Right lobe of liver (tissue), 6 donors: ENCODE measurements around the gene NDUFS3. TPM values are rescaled to one million over a fixed set of nuclear protein-coding genes. Genes with fewer than 3 reads are reported as not detected.
A peak's percentile ranks its signal among the peaks of the same experiment; 100 is the strongest.

ENCODE experiments used
- ATAC-seq, 4 donors: fragments of 200-7000 bp; cut with Tn5 transposase; one replicate each; pipeline ENCODE4 v1.9.1; 2020; ENCODE audit warnings: mild to moderate bottlenecking in 4 of 4, moderate library complexity in 4 of 4
- DNase-seq, 3 donors: peaks; one replicate each; pipeline ENCODE4 v3.0.0-alpha.2; 2020
- H3K27ac ChIP-seq, 3 donors: fragments of 200-600 bp; one replicate each; pipeline ENCODE4 v1.8.0; 2022
- H3K27me3 ChIP-seq, 2 donors: fragments of 200-600 bp; one replicate each; pipeline ENCODE4 v1.8.0; 2022
- H3K36me3 ChIP-seq, 4 donors: fragments of 200-600 bp; sonication (generic) in 1 of 4; one replicate each; pipeline versions ENCODE4 v1.5.1 to v1.8.0; 2017 to 2022; ENCODE audit warnings: control low read depth in 1 of 4
- H3K4me1 ChIP-seq, 4 donors: fragments of 200-600 bp; sonication (generic) in 1 of 4; one replicate each; pipeline versions ENCODE4 v1.5.1 to v1.8.0; 2017 to 2022; ENCODE audit warnings: control low read depth in 1 of 4
- H3K4me3 ChIP-seq, 3 donors: fragments of 200-600 bp; one replicate each; pipeline ENCODE4 v1.8.0; 2022
- H3K9me3 ChIP-seq, 4 donors: fragments of 200-600 bp; sonication (generic) in 1 of 4; one replicate each; pipeline versions ENCODE4 v1.5.1 to v1.8.0; 2017 to 2022; ENCODE audit warnings: control low read depth in 1 of 4
- CTCF ChIP-seq, 4 donors: fragments of 200-600 bp in 3 of 4; fragments of 450-650 bp in 1 of 4; IDR thresholded peaks; one replicate each; pipeline versions ENCODE4 v1.5.1 to v1.8.0; 2016 to 2022; ENCODE audit warnings: antibody characterized with exemption in 4 of 4, mild to moderate bottlenecking in 2 of 4
- POLR2A ChIP-seq: fragments of 450-650 bp; IDR thresholded peaks from one replicate; pipeline ENCODE4 v1.6.1; 2017; ENCODE audit warnings: antibody characterized with exemption, mild to moderate bottlenecking
- WGBS: methylation state at CpG from one replicate; pipeline ENCODE4 v1.1.6; 2018; ENCODE audit warnings: low coverage, low lambda C conversion rate; ENCODE audit not compliant: insufficient coverage; ENCODE audit errors: missing lambda C conversion rate; 5-methylcytosine and 5-hydroxymethylcytosine counted together
- intact Hi-C, 2 donors: fragments of 100-400 bp; cut with DNase I; formaldehyde crosslinking; loops; one replicate each; pipeline versions ENCODE4 v1.11.2 to v1.14.1; 2022
- total RNA-seq, 6 experiments: library from RNA; depleted of rRNA in 2 of 6; stranded (reverse); fragments of >200 nt in 2 of 6; fragmentation: NEBNext Ultra II Directional in 3 of 6; extraction: Animal tissue kit (Norgen Biotek cat#: 25700) in 3 of 6; gene quantifications; one replicate each; pipeline versions ENCODE4 v1.1.0 to v1.2.4, GENCODE V29; 2016 to 2023
- donor health status: DM: no; HTN: yes; CAD: no.
- donor health status: DM: no; HTN: no; CAD: no.
- donor health status: DM: no; HTN: no; CAD: no.
- donor health status: DM: no; HTN: yes; CAD: no.
- donor health status: DM: no; HTN: yes; CAD: no.

Gene NDUFS3
- total RNA-seq, 6 experiments from 2014 or later: 53.3 to 64.1 (median 58.2) TPM

GRCh38 chr11:47593934-47594855, 15.3 kb downstream of the NDUFS3 start, which contains the start of gene C1QTNF4:
C1QTNF4 (minus strand) TSS chr11:47594411; CDS start chr11:47590810, 3,601 bp downstream.
- no peaks in the 10 kb centered on the region for H3K36me3 ChIP-seq
- ATAC-seq (peak in 1 of 4 donors; percentile 21), DNase-seq (no peak)
- peaks cover 0 to 9% of the 10 kb centered on the region in 2 donors for H3K27me3 ChIP-seq
- TF ChIP-seq POLR2A (no peak), CTCF (IDR thresholded peaks at IDR 0.05) (no peak)
- 11% methylated on average over 19 of the region's 48 CpGs for WGBS
- H3K4me1 ChIP-seq: peaks cover 0 to 3% (median 0%) of the 10 kb centered on the region in 4 donors
- no peaks in the 10 kb centered on the region for H3K9me3 ChIP-seq
- H3K4me3 ChIP-seq: no peak within 1 kb of the TSS
- intact Hi-C loops: no loop called here
- no peak within 1 kb of the TSS for H3K27ac ChIP-seq

DNA sequence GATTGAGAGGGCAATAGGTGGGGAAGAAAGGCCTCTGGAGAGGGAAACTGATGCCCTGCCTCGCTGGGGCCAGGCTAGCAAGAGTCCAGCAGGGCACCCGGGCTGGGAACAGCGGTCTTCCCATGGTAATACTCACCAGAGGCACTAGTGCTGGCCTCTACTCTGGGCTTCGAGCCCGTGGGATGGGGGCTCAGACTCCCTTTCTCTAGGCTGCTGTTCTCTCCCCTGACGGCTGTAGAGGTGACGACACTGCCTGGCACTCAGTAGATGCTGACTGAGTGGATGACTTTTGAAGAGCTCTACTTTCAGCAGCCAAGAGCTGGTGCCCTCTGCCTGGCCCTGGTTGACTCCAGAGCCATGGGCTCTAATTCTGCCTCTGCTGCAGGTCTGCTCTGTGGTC, 16.2 kb downstream of the NDUFS3 start:
- Histone ChIP-seq H3K4me3 (no peak overlapping the region), H3K27me3 (peaks cover 0 to 9% of the 10 kb centered on the region in 2 donors), H3K9me3 (no peaks in the 10 kb centered on the region), H3K27ac (no peak overlapping the region), H3K36me3 (no peaks in the 10 kb centered on the region), H3K4me1 (peaks cover 0 to 3% (median 0%) of the 10 kb centered on the region in 4 donors)
- no peak for TF ChIP-seq CTCF (IDR thresholded peaks at IDR 0.05)
- TF ChIP-seq POLR2A: no peak
- no peak for DNase-seq
- no CpG with 5 or more reads among the region's 7 CpGs for WGBS
- intact Hi-C loops: no loop called here
- ATAC-seq: peak; percentile 17 to 32 (median 22)

- Histone ChIP-seq H3K27me3 (peaks cover 0 to 9% of the 10 kb centered on the region in 2 donors), H3K4me1 (peaks cover 0 to 3% (median 0%) of the 10 kb centered on the region in 4 donors), H3K4me3 (no peak overlapping the region), H3K36me3 (no peaks in the 10 kb centered on the region), H3K9me3 (no peaks in the 10 kb centered on the region), H3K27ac (no peak overlapping the region)
- DNase-seq (no peak), ATAC-seq (no peak)
- intact Hi-C loops: no loop called here
- no peak for TF ChIP-seq POLR2A
- no peak for TF ChIP-seq CTCF (IDR thresholded peaks at IDR 0.05)
- no CpG with 5 or more reads among the region's 1 CpG for WGBS
These were observed 17.1 kb downstream of the NDUFS3 start for GRCh38 chr11:47595967-47596366.

DNA sequence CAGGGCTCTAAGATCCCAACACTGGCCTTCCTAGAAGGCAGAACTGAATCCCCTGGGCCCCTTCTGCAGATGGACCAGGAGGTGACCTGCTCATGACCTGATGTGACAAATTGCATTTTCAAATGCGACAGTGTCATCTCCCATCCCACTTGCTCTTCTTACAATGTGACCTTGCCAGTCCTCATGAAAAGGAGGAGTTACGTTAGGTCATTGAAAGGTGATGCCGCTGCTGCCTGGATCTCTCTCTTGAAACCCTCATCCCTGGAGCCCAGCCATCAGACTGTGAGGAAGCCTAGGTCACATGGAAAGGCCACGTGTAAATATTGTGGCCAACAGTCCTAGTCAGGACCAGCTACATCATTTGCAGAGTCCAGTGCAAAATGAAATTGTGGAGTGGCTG, 21.0 kb downstream of the NDUFS3 start:
- Histone ChIP-seq H3K9me3 (no peaks in the 10 kb centered on the region), H3K4me3 (no peak overlapping the region), H3K4me1 (no peaks in the 10 kb centered on the region), H3K36me3 (no peaks in the 10 kb centered on the region), H3K27me3 (no peaks in the 10 kb centered on the region), H3K27ac (no peak overlapping the region)
- TF ChIP-seq POLR2A: no peak
- TF ChIP-seq CTCF (IDR thresholded peaks at IDR 0.05): no peak
- 61% methylated on average over 3 of the region's 4 CpGs for WGBS
- DNase-seq (no peak), ATAC-seq (peak in 1 of 4 donors; percentile 20)
- intact Hi-C loops: no loop called here
